H1 (cell line): Measurements from ENCODE around the gene COL8A2. TPM values are rescaled to one million over a fixed set of nuclear protein-coding genes. Genes with fewer than 3 reads are reported as not detected.
A peak's percentile ranks its signal among the peaks of the same experiment; 100 is the strongest.

Source experiments
- CTCF ChIA-PET: fragments of 300-600 bp; sonication (Branson Sonifier 250); formaldehyde crosslinking; loops from one replicate; lab custom pipeline; 2021; ENCODE audit not compliant: partially characterized antibody; lab: Charles Lee
- POLR2A ChIA-PET: fragments of 300-600 bp; sonication (Branson Sonifier 250); formaldehyde crosslinking; loops from one replicate; lab custom pipeline; 2021; ENCODE audit warnings: inconsistent platforms; ENCODE audit not compliant: partially characterized antibody; lab: Charles Lee
- DNase-seq, 2 experiments: peaks; one replicate each; pipeline versions ENCODE4 v3.0.0 to v3.0.0-alpha.2; 2010 to 2022; ENCODE audit warnings: low spot score in 2 of 2, low read depth in 1 of 2, mixed read lengths in 1 of 2
- FAIRE-seq: peaks from 2 replicates; lab custom pipeline; 2011; peaks lifted over from hg19 to GRCh38; lab: Jason Lieb, UNC
- H2AFZ ChIP-seq: 2 replicates; pipeline ENCODE4 v1.8.1; 2012; ENCODE audit warnings: low read length, inconsistent platforms
- H2AK5ac ChIP-seq: 2 replicates; pipeline ENCODE4 v1.6.1; 2013; ENCODE audit warnings: low read depth, low read length
- H2BK120ac ChIP-seq: replicated peaks from 2 replicates; pipeline ENCODE3; 2013; ENCODE audit warnings: low read depth, low read length, inconsistent platforms
- H2BK12ac ChIP-seq: 2 replicates; pipeline ENCODE4 v1.6.1; 2013; ENCODE audit warnings: low read depth, low read length
- H2BK15ac ChIP-seq: 2 replicates; pipeline ENCODE4 v1.6.1; 2013; ENCODE audit warnings: low read length
- H2BK20ac ChIP-seq: 2 replicates; pipeline ENCODE4 v1.6.1; 2013; ENCODE audit warnings: low read length
- H2BK5ac ChIP-seq: 2 replicates; pipeline ENCODE4 v1.6.1; 2013; ENCODE audit warnings: low read depth, low read length
- H3K14ac ChIP-seq: 2 replicates; pipeline ENCODE4 v1.6.1; 2013; ENCODE audit warnings: inconsistent platforms; ENCODE audit not compliant: insufficient read length
- H3K18ac ChIP-seq: 2 replicates; pipeline ENCODE4 v1.6.1; 2013; ENCODE audit warnings: low read length; ENCODE audit errors: extremely low read depth
- H3K23ac ChIP-seq: 2 replicates; pipeline ENCODE4 v1.6.1; 2013; ENCODE audit warnings: inconsistent platforms; ENCODE audit not compliant: insufficient read length
- H3K23me2 ChIP-seq: 2 replicates; pipeline ENCODE4 v1.6.1; 2013; ENCODE audit warnings: low read depth, low read length
- H3K27ac ChIP-seq: 2 replicates; pipeline ENCODE4 v1.6.1; 2011; ENCODE audit warnings: low read depth, low read length, inconsistent platforms
- H3K27me3 ChIP-seq, 4 experiments: replicated peaks in 1 of 4; 1 replicate in 1 of 4; 2 replicates in 3 of 4; pipeline versions ENCODE4 v1.6.1 to v1.8.1; 2011 to 2013; ENCODE audit warnings: low read length in 3 of 4, mild to moderate bottlenecking in 3 of 4, inconsistent platforms in 2 of 4, mixed read lengths in 2 of 4, moderate library complexity in 1 of 4; ENCODE audit not compliant: control insufficient read depth in 3 of 4, insufficient read depth in 3 of 4; ENCODE audit errors: extremely low read depth in 1 of 4
- H3K36me3 ChIP-seq, 4 experiments: 2 replicates each; pipeline versions ENCODE4 v1.6.1 to v1.8.1; 2011 to 2013; ENCODE audit warnings: mild to moderate bottlenecking in 4 of 4, low read length in 3 of 4, moderate library complexity in 2 of 4, control low read depth in 1 of 4, inconsistent platforms in 1 of 4; ENCODE audit not compliant: insufficient read depth in 4 of 4, control insufficient read depth in 2 of 4
- H3K4ac ChIP-seq: replicated peaks from 2 replicates; pipeline ENCODE3; 2013; ENCODE audit warnings: low read length, low read depth, mixed read lengths, inconsistent platforms; ENCODE audit not compliant: insufficient read length
- H3K4me1 ChIP-seq, 4 experiments: replicated peaks in 1 of 4; 1 replicate in 1 of 4; 2 replicates in 3 of 4; pipeline versions ENCODE4 v1.6.1 to v1.8.1; 2011 to 2013; ENCODE audit warnings: low read length in 3 of 4, inconsistent platforms in 2 of 4, mixed read lengths in 1 of 4; ENCODE audit not compliant: insufficient read depth in 4 of 4, control insufficient read depth in 3 of 4
- H3K4me2 ChIP-seq, 2 experiments: 2 replicates each; pipeline versions ENCODE4 v1.6.1 to v1.8.1; 2011 to 2013; ENCODE audit warnings: low read depth in 2 of 2, low read length in 2 of 2, control low read depth in 1 of 2, inconsistent platforms in 1 of 2, mild to moderate bottlenecking in 1 of 2; ENCODE audit not compliant: insufficient read depth in 1 of 2
- H3K4me3 ChIP-seq, 4 experiments: fragments of 200-600, 300-600 bp in 1 of 4; sonication (generic), shearing (Covaris generic), sonication (Bioruptor Twin) in 1 of 4; 2 replicates each; pipeline versions ENCODE4 v1.5.1 to v1.8.1; 2011 to 2016; ENCODE audit warnings: low read length in 4 of 4, low read depth in 3 of 4, control low read depth in 2 of 4, inconsistent platforms in 2 of 4, mild to moderate bottlenecking in 2 of 4, mixed read lengths in 1 of 4, moderate library complexity in 1 of 4; ENCODE audit not compliant: insufficient read depth in 2 of 4; ENCODE audit errors: extremely low read depth in 1 of 4
- H3K56ac ChIP-seq: replicated peaks from 2 replicates; pipeline ENCODE3; 2013; ENCODE audit warnings: low read depth, mild to moderate bottlenecking, mixed read lengths, low read length, inconsistent platforms; ENCODE audit not compliant: insufficient read length
- H3K79me1 ChIP-seq: 2 replicates; pipeline ENCODE4 v1.6.1; 2013; ENCODE audit warnings: low read depth, low read length, control low read depth
- H3K79me2 ChIP-seq, 2 experiments: 2 replicates each; pipeline versions ENCODE4 v1.6.1 to v1.8.1; 2012 to 2013; ENCODE audit warnings: low read length in 2 of 2, mild to moderate bottlenecking in 2 of 2, inconsistent platforms in 1 of 2; ENCODE audit not compliant: insufficient read depth in 2 of 2, control insufficient read depth in 1 of 2
- H3K9ac ChIP-seq, 4 experiments: replicated peaks in 1 of 4; 1 replicate in 1 of 4; 2 replicates in 3 of 4; pipeline versions ENCODE4 v1.6.1 to v1.8.1; 2011 to 2013; ENCODE audit warnings: low read depth in 3 of 4, low read length in 3 of 4, control low read depth in 2 of 4, mild to moderate bottlenecking in 2 of 4, moderate library complexity in 2 of 4, inconsistent platforms in 1 of 4; ENCODE audit errors: extremely low read depth in 1 of 4
- H3K9me3 ChIP-seq, 2 experiments: 2 replicates each; pipeline versions ENCODE4 v1.6.1 to v1.8.1; 2012 to 2013; ENCODE audit warnings: mild to moderate bottlenecking in 2 of 2, moderate library complexity in 2 of 2, control low read depth in 1 of 2, inconsistent platforms in 1 of 2, low read depth in 1 of 2, low read length in 1 of 2, mixed read lengths in 1 of 2; ENCODE audit not compliant: insufficient read depth in 2 of 2
- H4K20me1 ChIP-seq, 2 experiments: replicated peaks in 1 of 2; 2 replicates each; pipeline versions ENCODE3 to v1.8.1; 2011 to 2013; ENCODE audit warnings: inconsistent platforms in 2 of 2, low read length in 2 of 2, mild to moderate bottlenecking in 1 of 2; ENCODE audit not compliant: insufficient read depth in 2 of 2, control insufficient read depth in 1 of 2
- H4K5ac ChIP-seq: 2 replicates; pipeline ENCODE4 v1.6.1; 2013; ENCODE audit warnings: low read length, low read depth, mixed read lengths, inconsistent platforms; ENCODE audit not compliant: insufficient read length
- H4K8ac ChIP-seq: 2 replicates; pipeline ENCODE4 v1.8.0; 2013; ENCODE audit warnings: mild to moderate bottlenecking, moderate library complexity, low read length, inconsistent platforms; ENCODE audit not compliant: insufficient read depth; ENCODE audit errors: extremely low read depth
- H4K91ac ChIP-seq: replicated peaks from 2 replicates; pipeline ENCODE3; 2013; ENCODE audit warnings: low read length, mixed read lengths, inconsistent platforms; ENCODE audit not compliant: insufficient read length
- ASH2L ChIP-seq: fragments of 200-600, 300-600 bp; sonication (generic); IDR thresholded peaks from one replicate; pipeline ENCODE4 v1.7.1; 2017; ENCODE audit warnings: low read length
- BCL11A ChIP-seq, 2 experiments: IDR thresholded peaks; one replicate each; pipeline ENCODE4 v1.6.1; 2011; ENCODE audit warnings: low read depth in 2 of 2, low read length in 2 of 2, mild to moderate bottlenecking in 2 of 2
- CBX5 ChIP-seq: fragments of 300-800, 300-1000 bp; sonication (generic); IDR thresholded peaks from 2 replicates; pipeline ENCODE4 v1.7.1; 2016; ENCODE audit warnings: antibody characterized with exemption, low read length, low read depth
- CTBP2 ChIP-seq: IDR thresholded peaks from 2 replicates; pipeline ENCODE4 v1.7.0; 2011; ENCODE audit warnings: borderline replicate concordance, mild to moderate bottlenecking, moderate library complexity, mixed read lengths, low read length; ENCODE audit not compliant: insufficient read depth, insufficient read length
- HDAC6 ChIP-seq: IDR thresholded peaks from one replicate; pipeline ENCODE4 v1.7.1; 2012; ENCODE audit warnings: low read depth, mild to moderate bottlenecking, inconsistent platforms, low read length, moderate library complexity
- SIRT6 ChIP-seq: IDR thresholded peaks from one replicate; pipeline ENCODE4 v1.7.1; 2012; ENCODE audit warnings: low read length, inconsistent platforms
- SIX5 ChIP-seq: IDR thresholded peaks from 2 replicates; pipeline ENCODE4 v1.6.1; 2011; ENCODE audit warnings: mild to moderate bottlenecking, low read depth, low read length
- SP1 ChIP-seq: IDR thresholded peaks from 2 replicates; pipeline ENCODE4 v1.6.1; 2011; ENCODE audit warnings: low read depth, low read length
- TAF1 ChIP-seq: IDR thresholded peaks from 2 replicates; pipeline ENCODE4 v1.6.1; 2011; ENCODE audit warnings: mild to moderate bottlenecking, low read depth, low read length
- USF2 ChIP-seq: IDR thresholded peaks from 2 replicates; pipeline ENCODE4 v1.6.1; 2011; ENCODE audit warnings: low read length, improper control_type of control experiment
- WGBS, 2 experiments: shearing (Covaris generic) in 1 of 2; methylation state at CpG; one replicate each; pipeline versions ENCODE4 v1.1.6 to v1.1.7; 2013 to 2015; ENCODE audit warnings: low lambda C conversion rate in 2 of 2, mixed read lengths in 2 of 2, inconsistent platforms in 1 of 2, low coverage in 1 of 2, missing lambda C conversion rate in 1 of 2; ENCODE audit not compliant: insufficient replicate concordance in 2 of 2, insufficient coverage in 1 of 2, insufficient read length in 1 of 2; ENCODE audit errors: extremely low coverage in 1 of 2, missing lambda C conversion rate in 1 of 2; 5-methylcytosine and 5-hydroxymethylcytosine counted together
- polyA plus RNA-seq, 7 experiments: library from polyadenylated mRNA; depleted of rRNA in 3 of 7; stranded (reverse) in 5 of 7; unstranded in 2 of 7; fragments of >200 nt in 5 of 7; fragments of 200-250 nt in 2 of 7; gene quantifications; 1 replicate in 5 of 7; 2 replicates in 1 of 7; 4 replicates in 1 of 7; pipeline versions ENCODE4 v1.2.1 to v1.2.3, GENCODE V29; 2011 to 2013; ENCODE audit warnings: missing spikeins in 2 of 7, mixed read lengths in 2 of 7
- total RNA-seq: library from RNA; stranded (reverse); fragmentation: NEBNext Ultra II Directional; extraction: Animal tissue kit (Norgen Biotek cat#: 25700); gene quantifications from 2 replicates; pipeline ENCODE4 v1.2.1, GENCODE V29; 2021
- TF ChIP-seq, protein P1 (sequence below): IDR thresholded peaks from 2 replicates; pipeline ENCODE4 v1.6.1; 2012; ENCODE audit warnings: inconsistent platforms

The COL8A2 gene
- total and polyA plus RNA-seq, 2 of the 8 experiments (the other 6 are each of a cell fraction or from before 2014, with no cell fraction given) = 2.1 to 2.8 TPM

- Histone ChIP-seq H3K4me2 (no peak overlapping the region), H4K20me1 (no peaks in the 10 kb centered on the region), H3K79me2 (no peaks in the 10 kb centered on the region), H2BK12ac (no peak overlapping the region), H3K56ac (no peak overlapping the region), H2AFZ (no peak overlapping the region), H2BK120ac (no peak overlapping the region), H3K4me1 (peaks cover 0 to 6% (median 3%) of the 10 kb centered on the region in 4 experiments; a peak in 2 of 7 replicates), H3K4ac (no peak overlapping the region), H3K14ac (no peak overlapping the region), H3K79me1 (no peaks in the 10 kb centered on the region), H3K4me3 (no peak overlapping the region), H4K91ac (no peak overlapping the region), H2BK15ac (no peak overlapping the region), H3K27me3 (peaks cover 0 to 3% (median 0%) of the 10 kb centered on the region in 4 experiments; a peak in 2 of 7 replicates), H2AK5ac (no peak overlapping the region), H3K9me3 (no peaks in the 10 kb centered on the region), H3K36me3 (no peaks in the 10 kb centered on the region), H2BK5ac (no peak overlapping the region), H3K27ac (no peak overlapping the region), H3K23ac (no peak overlapping the region), H4K5ac (no peak overlapping the region), H2BK20ac (no peak overlapping the region), H3K23me2 (peaks cover 6% of the 10 kb centered on the region; the same call in 1 of the 2 replicates), H3K18ac (no peak overlapping the region), H4K8ac (no peak overlapping the region), H3K9ac (no peak overlapping the region)
- ChIA-PET CTCF (interaction anchor here (0.6 kb wide), 1 partner anchor 84 kb away, joined by 3 read pairs; no protein-coding TSS in a partner anchor), POLR2A (no interaction called here)
- DNase-seq (peak in 1 of 2 experiments; percentile 30), FAIRE-seq (no peak)
- 88% methylated on average over 6 of the region's 6 CpGs; no CpG with 5 or more reads in 1 of the 2 experiments for WGBS, 2 experiments
- TF ChIP-seq USF2 (no peak), SIRT6 (no peak), TAF1 (no peak), SP1 (no peak), ASH2L (no peak), BCL11A (IDR thresholded peaks at IDR 0.05; ENCODE audit: low read depth in 2 of 2, low read length in 2 of 2) (no peak), SIX5 (no peak), HDAC6 (no peak), CBX5 (no peak), CTBP2 (no peak)
- TF ChIP-seq, protein P1, sequence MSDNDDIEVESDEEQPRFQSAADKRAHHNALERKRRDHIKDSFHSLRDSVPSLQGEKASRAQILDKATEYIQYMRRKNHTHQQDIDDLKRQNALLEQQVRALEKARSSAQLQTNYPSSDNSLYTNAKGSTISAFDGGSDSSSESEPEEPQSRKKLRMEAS = no peak
Measured at GRCh38 chr1:36080801-36081200, 44.2 kb downstream of the COL8A2 start.
